Astrocyte (in vitro differentiated cells and primary cell): Measurements from ENCODE around the gene ORAI2.

Experiments used
- EZH2 ChIP-seq: IDR thresholded peaks from 2 replicates; pipeline ENCODE4 v1.6.1; 2012; ENCODE audit warnings: mild to moderate bottlenecking, low read length, inconsistent platforms; ENCODE audit not compliant: insufficient read depth
- TF ChIP-seq, protein P1 (sequence below): IDR thresholded peaks from 2 replicates; pipeline ENCODE4 v1.5.1; 2011; ENCODE audit warnings: low read depth, mild to moderate bottlenecking, inconsistent platforms, low read length, moderate library complexity; ENCODE audit not compliant: insufficient read depth

DNA sequence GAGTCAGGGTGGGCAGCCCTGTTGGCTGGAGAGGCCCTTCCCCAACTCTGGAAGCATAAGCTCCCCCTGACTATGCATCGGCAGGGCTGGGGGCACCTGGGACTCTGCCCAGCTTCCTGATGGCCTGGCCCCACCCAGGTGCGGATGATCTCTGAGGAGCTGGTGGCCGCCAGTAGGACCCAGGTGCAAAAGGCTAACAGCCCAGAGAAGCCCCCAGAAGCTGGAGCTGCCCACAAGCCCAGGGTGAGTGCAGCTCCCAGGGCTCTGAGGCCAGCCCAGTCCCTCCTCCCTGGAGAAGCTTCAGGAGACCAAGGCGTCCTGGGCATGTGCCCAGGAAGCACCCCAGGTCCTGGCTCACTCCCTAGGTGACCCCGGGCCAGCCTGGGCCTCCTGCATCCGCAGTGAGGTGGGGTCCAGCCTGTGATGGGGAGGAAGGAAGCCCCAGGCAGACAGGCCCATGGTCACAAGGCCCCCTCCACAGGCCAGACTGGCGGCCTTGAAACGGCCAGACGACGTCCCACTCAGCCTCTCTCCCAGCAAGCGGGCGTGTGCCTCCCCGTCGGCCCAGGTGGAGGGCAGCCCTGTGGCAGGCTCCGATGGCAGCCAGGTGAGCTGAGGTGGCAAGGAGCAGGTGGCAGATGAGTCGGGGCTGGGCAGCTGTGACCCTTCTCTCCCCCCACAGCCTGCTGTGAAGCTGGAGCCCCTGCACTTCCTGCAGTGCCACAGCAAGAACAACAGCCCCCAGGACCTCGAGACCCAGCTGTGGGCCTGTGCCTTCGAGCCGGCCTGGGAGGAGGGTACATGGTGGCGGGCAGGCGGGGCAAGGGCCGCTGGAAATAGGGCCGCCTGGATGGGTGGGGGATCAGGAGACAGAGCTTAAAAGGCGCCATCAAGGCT, 34.5 kb downstream of the ORAI2 start:
- TF ChIP-seq, protein P1, sequence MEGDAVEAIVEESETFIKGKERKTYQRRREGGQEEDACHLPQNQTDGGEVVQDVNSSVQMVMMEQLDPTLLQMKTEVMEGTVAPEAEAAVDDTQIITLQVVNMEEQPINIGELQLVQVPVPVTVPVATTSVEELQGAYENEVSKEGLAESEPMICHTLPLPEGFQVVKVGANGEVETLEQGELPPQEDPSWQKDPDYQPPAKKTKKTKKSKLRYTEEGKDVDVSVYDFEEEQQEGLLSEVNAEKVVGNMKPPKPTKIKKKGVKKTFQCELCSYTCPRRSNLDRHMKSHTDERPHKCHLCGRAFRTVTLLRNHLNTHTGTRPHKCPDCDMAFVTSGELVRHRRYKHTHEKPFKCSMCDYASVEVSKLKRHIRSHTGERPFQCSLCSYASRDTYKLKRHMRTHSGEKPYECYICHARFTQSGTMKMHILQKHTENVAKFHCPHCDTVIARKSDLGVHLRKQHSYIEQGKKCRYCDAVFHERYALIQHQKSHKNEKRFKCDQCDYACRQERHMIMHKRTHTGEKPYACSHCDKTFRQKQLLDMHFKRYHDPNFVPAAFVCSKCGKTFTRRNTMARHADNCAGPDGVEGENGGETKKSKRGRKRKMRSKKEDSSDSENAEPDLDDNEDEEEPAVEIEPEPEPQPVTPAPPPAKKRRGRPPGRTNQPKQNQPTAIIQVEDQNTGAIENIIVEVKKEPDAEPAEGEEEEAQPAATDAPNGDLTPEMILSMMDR: no peak
- TF ChIP-seq EZH2: no peak
